Effector memory CD8-positive, alpha-beta T cell (primary cell): ENCODE measurements around the gene SLC27A4.

Experiments
- ATAC-seq: fragments of 150-1000 bp; cut with Tn5 transposase; replicated peaks from 2 replicates; pipeline ENCODE4 v1.10.0; 2021; ENCODE audit warnings: mild to moderate bottlenecking, moderate library complexity
- DNase-seq, 3 experiments: peaks; one replicate each; pipeline ENCODE4 v3.0.0; 2021
- H3K27ac Mint-ChIP-seq, 2 donors: one replicate each; pipeline ENCODE4 v1.8.0; 2022; ENCODE audit warnings: mild to moderate bottlenecking in 2 of 2, mixed read lengths in 2 of 2, moderate library complexity in 2 of 2
- H3K27me3 Mint-ChIP-seq, 2 donors: one replicate each; pipeline ENCODE4 v1.8.0; 2022; ENCODE audit warnings: mixed read lengths in 2 of 2
- H3K36me3 Mint-ChIP-seq: one replicate; pipeline ENCODE4 v1.8.0; 2022; ENCODE audit warnings: mild to moderate bottlenecking, moderate library complexity, mixed read lengths; ENCODE audit not compliant: insufficient read depth
- H3K4me1 Mint-ChIP-seq, 2 donors: one replicate each; pipeline ENCODE4 v1.8.0; 2022; ENCODE audit warnings: low read depth in 2 of 2, mixed read lengths in 2 of 2
- H3K4me3 Mint-ChIP-seq, 2 donors: one replicate each; pipeline ENCODE4 v1.8.0; 2022; ENCODE audit warnings: mild to moderate bottlenecking in 2 of 2, mixed read lengths in 2 of 2, moderate library complexity in 2 of 2
- H3K9me3 Mint-ChIP-seq, 2 donors: one replicate each; pipeline ENCODE4 v1.8.0; 2022; ENCODE audit warnings: mixed read lengths in 2 of 2

SLC27A4 gene

DNA sequence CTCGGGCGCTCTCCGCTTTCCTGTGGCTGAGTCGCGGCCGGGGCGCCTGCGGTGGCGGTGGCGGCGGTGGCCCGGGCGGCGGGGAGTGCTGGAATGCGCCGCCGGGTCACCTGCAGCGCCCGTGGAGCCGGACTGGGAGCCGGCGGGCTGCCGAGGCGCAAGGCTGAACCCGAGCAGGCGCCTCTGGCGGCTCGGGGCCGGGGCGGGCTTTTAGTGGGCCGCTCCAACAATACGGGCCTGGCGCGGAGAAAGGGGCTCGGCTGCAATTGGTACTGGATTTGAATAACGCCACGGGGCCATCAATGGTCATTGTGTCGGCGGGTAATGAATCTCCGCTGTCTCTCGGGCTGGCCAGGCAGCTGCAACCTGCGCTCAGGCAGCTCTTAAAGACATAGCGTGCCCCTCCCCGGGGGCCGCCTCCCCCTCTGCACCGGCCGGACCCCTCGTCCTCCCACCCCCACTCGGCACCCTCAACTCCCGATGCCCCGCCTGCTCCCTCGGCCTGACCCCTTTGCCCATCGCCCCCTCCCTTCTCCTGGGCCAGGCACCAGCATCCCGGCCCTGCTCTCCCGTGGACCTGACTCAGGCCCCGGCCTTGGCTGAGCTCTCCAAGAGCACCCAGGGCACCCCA, 52.9 kb downstream of the SLC27A4 start:
- ATAC-seq (no peak), DNase-seq (no peak)
- Mint-ChIP-seq H3K4me3 (no peak overlapping the region), H3K9me3 (no peaks in the 10 kb centered on the region), H3K36me3 (peaks cover 20% of the 10 kb centered on the region), H3K27me3 (peaks cover 0 to 9% of the 10 kb centered on the region in 2 donors), H3K27ac (no peak overlapping the region), H3K4me1 (peaks cover 6 to 8% of the 10 kb centered on the region in 2 donors)

DNA sequence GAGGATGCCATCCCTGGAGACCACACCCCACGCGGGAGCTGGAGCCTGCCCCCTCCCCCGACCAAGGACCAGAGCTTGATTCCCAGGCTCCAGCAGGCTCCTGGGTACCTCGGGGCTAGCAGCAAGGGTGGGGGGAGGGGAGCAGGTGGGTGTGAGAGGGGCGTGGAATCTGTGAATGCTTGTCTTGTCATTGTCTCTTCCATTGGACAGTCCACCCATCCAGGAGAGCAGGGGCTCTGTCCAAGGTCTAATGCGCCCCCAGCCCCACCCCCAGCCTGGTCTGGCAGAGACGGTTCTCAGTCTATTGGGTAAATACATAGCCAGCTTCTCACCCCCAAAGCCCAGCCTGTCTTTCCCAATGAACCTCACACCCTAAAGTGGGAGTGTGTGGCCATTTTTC, 53.6 kb downstream of the SLC27A4 start:
- Mint-ChIP-seq H3K27me3 (peaks cover 0 to 9% of the 10 kb centered on the region in 2 donors), H3K9me3 (no peaks in the 10 kb centered on the region)

DNA sequence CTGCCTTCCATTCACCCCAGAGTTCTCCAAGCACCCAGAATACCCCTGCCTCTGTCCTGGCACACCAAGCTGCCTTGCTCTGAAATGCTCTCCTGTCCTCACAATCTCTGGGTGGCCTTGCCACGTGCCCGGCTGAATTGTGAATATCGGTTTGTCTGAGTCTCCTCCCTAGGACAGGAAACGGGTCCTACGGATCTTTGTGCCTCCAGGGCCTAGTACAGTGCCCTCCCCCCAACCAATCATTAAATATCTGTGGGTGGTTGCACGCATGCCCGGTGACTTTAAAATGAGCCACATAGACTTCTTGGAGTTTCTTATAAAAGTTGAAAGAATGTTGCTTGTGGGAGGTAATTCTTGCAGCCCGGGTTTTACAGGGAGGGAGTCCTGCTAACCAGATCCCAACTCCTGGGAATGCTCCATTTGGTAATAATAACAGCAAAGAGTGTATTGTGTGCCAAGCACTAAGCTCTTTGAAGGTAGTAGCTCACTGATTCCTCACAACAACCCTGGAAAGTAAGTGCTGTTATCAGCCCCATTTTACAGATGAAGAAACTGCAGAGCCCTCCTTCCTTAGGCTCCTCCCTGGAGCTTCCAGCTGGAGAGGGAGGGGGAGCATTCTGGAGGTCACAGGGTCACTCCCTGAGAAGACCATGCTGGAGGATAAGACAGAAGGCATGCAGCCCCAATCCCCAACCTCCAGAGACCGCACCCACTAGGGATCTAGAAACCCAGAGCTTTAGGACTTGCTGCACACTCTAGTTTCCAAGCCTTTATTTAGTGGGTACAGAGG, 54.2 kb downstream of the SLC27A4 start:
- Mint-ChIP-seq H3K4me1 (peaks cover 6 to 8% of the 10 kb centered on the region in 2 donors), H3K27ac (no peak overlapping the region), H3K9me3 (no peaks in the 10 kb centered on the region), H3K27me3 (peaks cover 0 to 9% of the 10 kb centered on the region in 2 donors), H3K4me3 (no peak overlapping the region), H3K36me3 (peaks cover 13% of the 10 kb centered on the region)
- DNase-seq (no peak), ATAC-seq (no peak)

More for the DNA sequence above, 53.6 kb downstream of the SLC27A4 start:
- H3K27ac Mint-ChIP-seq, result no peak overlapping the region
- no peak overlapping the region for H3K4me3 Mint-ChIP-seq
- no peak for ATAC-seq
- H3K4me1 Mint-ChIP-seq, result peaks cover 6 to 8% of the 10 kb centered on the region in 2 donors
- DNase-seq, result no peak
- H3K36me3 Mint-ChIP-seq, result peaks cover 19% of the 10 kb centered on the region

DNA sequence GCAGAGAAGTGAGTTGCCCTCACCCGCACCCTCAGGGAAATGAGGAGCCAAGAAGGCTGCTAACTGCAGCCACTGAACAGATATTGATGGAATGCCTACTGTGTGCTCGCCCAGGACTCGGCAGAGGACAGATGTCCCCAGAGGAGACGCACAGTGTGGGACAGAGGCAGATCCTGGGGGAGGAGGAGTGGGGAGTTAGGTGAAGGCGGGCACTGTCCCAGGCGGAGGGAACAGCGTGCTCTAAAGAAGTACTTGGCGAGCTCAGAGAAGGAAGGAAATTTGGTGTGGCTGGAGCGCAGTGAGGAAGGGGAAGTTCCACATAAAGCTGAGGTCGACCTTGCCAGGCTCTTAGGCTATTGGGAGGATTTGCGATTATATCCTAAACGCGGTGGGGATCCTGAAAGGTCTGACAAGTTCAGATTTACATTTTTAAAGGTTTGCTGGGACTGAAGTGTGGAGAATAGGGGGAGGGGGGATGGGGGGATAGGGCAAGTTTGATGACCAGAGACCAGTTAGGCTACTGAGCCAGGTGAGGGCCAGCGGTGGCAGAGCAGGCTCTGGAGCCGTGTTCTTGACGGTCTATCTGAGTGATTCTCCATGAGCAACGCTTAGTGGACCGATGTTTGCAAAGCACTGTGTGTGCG, 56.8 kb downstream of the SLC27A4 start:
- DNase-seq, result no peak
- peaks cover 3% of the 10 kb centered on the region for H3K36me3 Mint-ChIP-seq
- ATAC-seq, result no peak
- peaks cover 0 to 9% of the 10 kb centered on the region in 2 donors for H3K27me3 Mint-ChIP-seq
- H3K4me1 Mint-ChIP-seq, result peaks cover 6 to 8% of the 10 kb centered on the region in 2 donors
- no peak overlapping the region for H3K4me3 Mint-ChIP-seq
- no peaks in the 10 kb centered on the region for H3K9me3 Mint-ChIP-seq
- H3K27ac Mint-ChIP-seq, result peak overlapping the region in 1 of 2 donors; percentile 42

DNA sequence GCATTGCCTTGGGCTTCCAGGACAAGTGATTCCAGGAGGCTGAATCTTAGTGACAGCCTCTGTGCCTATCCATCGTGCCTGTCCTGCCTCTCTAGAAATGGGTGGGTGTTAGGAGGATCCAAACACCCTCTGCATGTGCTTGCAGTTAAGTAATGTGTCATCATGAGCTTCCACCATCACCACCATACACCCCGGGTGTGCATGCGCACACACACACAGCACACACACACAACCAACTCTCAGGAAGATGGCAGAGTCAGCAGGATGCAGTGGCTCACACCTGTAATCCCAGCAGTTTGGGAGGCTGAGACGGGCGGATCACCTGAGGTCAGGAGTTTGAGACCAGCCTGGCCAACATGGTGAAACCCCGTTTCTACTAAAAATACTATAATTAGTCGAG, 57.5 kb downstream of the SLC27A4 start:
- Mint-ChIP-seq H3K9me3 (no peaks in the 10 kb centered on the region), H3K36me3 (no peaks in the 10 kb centered on the region), H3K4me1 (peaks cover 6 to 8% of the 10 kb centered on the region in 2 donors), H3K27me3 (peaks cover 0 to 14% of the 10 kb centered on the region in 2 donors), H3K4me3 (no peak overlapping the region), H3K27ac (no peak overlapping the region)
- ATAC-seq, result no peak
- no peak for DNase-seq

DNA sequence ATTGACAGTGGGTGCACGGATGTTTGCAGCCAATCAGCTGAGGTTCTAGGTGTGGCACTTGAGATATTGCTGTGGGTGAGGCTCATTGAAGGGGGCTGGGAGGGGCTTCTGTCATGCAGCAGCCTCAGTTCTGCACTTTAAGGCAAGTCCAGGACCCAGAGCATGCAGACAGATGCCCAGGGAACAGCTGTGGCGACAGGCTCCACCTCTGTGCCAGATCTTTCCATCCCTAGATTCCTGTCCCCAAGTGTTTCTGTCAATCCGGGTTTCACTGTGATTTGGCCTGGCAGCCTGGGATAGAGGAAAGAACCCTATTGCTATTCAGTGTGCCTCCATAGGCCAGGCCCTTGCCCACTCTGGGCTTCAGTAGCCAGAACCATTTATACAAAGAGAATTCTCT, 59.5 kb downstream of the SLC27A4 start:
- Mint-ChIP-seq H3K9me3 (no peaks in the 10 kb centered on the region), H3K4me3 (no peak overlapping the region), H3K27me3 (peaks cover 0 to 20% of the 10 kb centered on the region in 2 donors), H3K36me3 (no peaks in the 10 kb centered on the region), H3K27ac (no peak overlapping the region), H3K4me1 (peaks cover 6 to 8% of the 10 kb centered on the region in 2 donors)
- DNase-seq (no peak), ATAC-seq (no peak)

DNA sequence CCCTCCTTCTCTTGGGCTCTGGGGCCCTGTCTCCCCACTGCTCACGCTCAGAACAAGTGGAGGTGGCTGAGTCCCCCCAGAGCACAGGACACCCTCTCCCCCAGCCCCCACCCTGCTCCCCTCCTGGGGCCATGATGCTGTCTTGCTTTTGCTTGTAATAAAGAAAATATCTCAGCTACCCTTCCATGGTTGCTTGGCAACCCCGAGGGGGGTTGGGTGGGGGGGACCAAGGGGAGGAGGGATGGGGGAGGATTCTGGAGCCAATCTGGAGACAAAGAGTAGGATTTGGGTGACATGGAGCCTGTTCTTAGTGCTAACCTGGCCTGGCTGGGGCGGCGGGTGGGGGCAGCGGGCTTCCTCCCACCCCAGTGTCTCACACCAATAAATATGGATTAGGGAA, 64.2 kb downstream of the SLC27A4 start:
- H3K27ac Mint-ChIP-seq, result no peak overlapping the region
- H3K4me3 Mint-ChIP-seq, result no peak overlapping the region
- peaks cover 12 to 47% of the 10 kb centered on the region in 2 donors for H3K27me3 Mint-ChIP-seq
- DNase-seq, result no peak
- ATAC-seq, result no peak
- H3K36me3 Mint-ChIP-seq, result no peaks in the 10 kb centered on the region
- no peaks in the 10 kb centered on the region for H3K9me3 Mint-ChIP-seq
- H3K4me1 Mint-ChIP-seq, result peaks cover 0 to 2% of the 10 kb centered on the region in 2 donors

DNA sequence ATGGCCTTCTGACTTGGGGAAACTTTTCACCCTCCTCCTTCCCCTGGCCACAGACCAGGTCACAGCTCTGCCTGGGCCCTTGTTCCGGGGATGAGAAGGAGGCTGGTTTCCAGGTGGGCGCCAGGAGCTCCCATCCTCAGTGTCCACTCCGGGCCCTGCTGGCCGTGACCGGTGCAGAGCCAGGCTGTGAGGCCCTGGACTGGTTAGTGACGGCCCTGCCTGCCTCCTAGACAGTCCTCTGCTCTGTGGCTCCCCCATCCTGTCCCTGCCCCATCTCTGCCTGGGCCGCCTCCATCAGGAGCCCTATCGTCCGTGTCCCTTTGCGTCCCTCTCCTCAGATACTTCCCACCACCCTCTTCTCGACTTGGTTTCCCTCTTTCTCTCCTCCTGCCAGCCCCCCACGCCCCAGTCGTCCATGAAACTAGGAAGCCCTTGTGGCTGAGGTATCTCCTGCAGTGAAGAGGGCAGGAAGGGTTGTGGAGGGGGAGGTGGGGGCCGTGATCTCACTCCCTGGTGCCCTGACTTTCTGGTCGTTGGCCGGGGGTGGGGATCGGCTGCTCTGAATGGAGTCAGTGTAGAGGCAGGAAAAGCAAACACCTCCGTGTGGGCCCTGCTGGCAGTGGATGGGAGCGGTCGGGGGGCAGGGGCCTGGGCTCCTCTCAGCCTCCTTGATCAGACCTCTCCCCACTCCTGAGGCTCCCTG, 64.9 kb downstream of the SLC27A4 start:
- no peak overlapping the region for H3K27ac Mint-ChIP-seq

DNA sequence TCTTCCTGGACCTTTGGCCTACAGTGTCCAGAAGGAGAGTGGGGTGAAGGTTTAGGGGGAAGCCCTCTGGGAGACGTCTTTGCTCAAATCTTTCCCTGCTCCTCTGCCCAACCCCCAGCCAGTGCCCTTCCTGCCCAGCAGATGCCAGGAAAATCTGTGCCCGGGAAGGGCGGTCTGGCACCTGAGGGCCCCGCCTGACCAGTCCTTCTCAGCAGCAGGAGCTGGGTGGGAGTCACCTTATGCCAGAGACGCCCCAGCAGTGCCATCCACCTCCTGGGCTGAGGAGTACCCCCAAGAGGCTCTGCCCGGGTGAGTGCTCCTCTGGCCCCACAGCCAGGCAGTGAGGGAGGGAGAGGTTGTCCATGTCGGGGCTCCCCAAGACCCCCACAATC, 65.4 kb downstream of the SLC27A4 start:
- DNase-seq (no peak), ATAC-seq (no peak)
- H3K4me1 Mint-ChIP-seq, result peaks cover 0 to 2% of the 10 kb centered on the region in 2 donors
- peaks cover 2% of the 10 kb centered on the region for H3K36me3 Mint-ChIP-seq
- no peaks in the 10 kb centered on the region for H3K9me3 Mint-ChIP-seq
- H3K4me3 Mint-ChIP-seq, result no peak overlapping the region
- H3K27me3 Mint-ChIP-seq, result peaks cover 12 to 59% of the 10 kb centered on the region in 2 donors
- no peak overlapping the region for H3K27ac Mint-ChIP-seq

More for the DNA sequence above, 64.9 kb downstream of the SLC27A4 start:
- Mint-ChIP-seq H3K4me3 (no peak overlapping the region), H3K36me3 (no peaks in the 10 kb centered on the region), H3K4me1 (peaks cover 0 to 2% of the 10 kb centered on the region in 2 donors), H3K9me3 (no peaks in the 10 kb centered on the region), H3K27me3 (peaks cover 12 to 54% of the 10 kb centered on the region in 2 donors)
- no peak for ATAC-seq
- no peak for DNase-seq

DNA sequence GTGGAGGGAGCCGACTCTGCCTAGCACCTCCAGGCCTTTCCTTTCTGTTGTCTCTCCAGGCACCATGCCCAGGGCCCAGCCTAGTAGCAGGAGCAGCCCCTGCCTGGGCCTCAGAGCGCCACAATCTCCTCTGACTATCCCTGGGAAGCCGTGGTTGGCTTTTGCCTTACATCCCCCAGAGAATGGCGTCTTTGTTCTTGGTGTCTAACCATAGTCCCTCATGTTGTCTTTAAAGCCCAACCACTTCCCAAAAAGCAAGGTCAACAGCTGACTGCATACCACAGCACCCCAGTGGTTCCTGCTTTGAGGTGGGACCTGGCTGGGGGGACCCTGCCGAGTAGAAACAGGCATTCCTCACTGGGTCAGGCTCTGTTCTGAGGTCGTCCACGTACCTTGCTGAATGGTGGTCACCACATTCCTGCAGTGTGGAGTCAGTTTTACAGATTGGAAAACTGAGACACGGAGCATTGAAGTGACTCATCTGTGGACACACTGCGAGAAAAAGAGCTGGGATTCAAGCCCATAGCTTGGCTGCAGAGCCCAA, 66.6 kb downstream of the SLC27A4 start:
- H3K27me3 Mint-ChIP-seq, result peaks cover 12 to 71% of the 10 kb centered on the region in 2 donors
- H3K4me1 Mint-ChIP-seq, result peaks cover 0 to 2% of the 10 kb centered on the region in 2 donors
- ATAC-seq (no peak), DNase-seq (no peak)
- H3K4me3 Mint-ChIP-seq, result no peak overlapping the region
- H3K27ac Mint-ChIP-seq, result no peak overlapping the region
- H3K9me3 Mint-ChIP-seq, result no peaks in the 10 kb centered on the region
- H3K36me3 Mint-ChIP-seq, result peaks cover 2% of the 10 kb centered on the region

DNA sequence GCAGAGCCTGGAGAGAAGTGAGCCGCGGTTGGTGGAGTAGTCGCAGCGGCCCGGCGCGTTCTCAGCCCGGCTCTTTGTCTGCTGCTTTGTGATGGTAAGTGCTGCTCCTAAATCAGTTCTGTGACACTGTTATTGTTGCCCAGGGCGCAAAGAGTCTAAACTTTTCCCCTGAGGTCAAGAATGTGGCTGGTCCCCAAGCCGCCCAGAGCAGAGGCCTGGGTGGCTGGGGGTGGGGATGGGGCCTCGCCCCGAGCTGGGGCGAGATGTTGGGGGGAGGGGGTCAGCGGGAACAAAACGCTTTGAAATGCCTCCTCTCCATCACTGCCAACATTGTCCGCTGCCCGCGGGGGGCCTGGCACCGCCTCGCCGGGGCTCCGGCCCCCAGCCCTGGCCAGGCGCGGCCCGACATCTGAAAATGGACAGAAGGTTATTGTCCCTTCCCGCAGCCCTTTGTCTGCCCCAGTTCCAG, 68.7 kb downstream of the SLC27A4 start:
- DNase-seq (no peak), ATAC-seq (no peak)
- H3K36me3 Mint-ChIP-seq, result peaks cover 2% of the 10 kb centered on the region
- H3K27ac Mint-ChIP-seq, result no peak overlapping the region
- no peaks in the 10 kb centered on the region for H3K9me3 Mint-ChIP-seq
- H3K4me3 Mint-ChIP-seq, result no peak overlapping the region
- peaks cover 0 to 2% of the 10 kb centered on the region in 2 donors for H3K4me1 Mint-ChIP-seq
- H3K27me3 Mint-ChIP-seq, result peaks cover 17 to 76% of the 10 kb centered on the region in 2 donors

DNA sequence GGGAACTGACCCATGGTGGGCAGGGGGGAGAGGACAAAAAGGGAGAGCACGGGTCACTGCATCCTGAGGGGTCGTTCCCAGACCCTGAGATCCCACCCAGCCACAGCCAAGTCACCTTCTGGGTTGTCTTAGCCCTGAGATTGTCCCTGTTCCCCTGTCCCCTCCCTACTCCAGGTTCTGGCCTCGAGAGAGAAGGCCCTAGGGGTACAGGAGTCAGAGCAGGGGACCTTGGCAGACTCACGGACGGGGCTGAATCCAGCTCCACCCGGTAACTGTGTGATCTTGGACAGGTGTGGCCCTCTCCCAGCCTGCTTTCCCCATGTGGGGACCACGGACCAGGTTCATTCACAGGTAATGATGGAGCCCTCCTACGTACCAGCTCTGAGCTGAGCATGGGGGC, 69.1 kb downstream of the SLC27A4 start:
- H3K27me3 Mint-ChIP-seq, result peaks cover 22 to 81% of the 10 kb centered on the region in 2 donors
- no peaks in the 10 kb centered on the region for H3K9me3 Mint-ChIP-seq
- H3K4me3 Mint-ChIP-seq, result no peak overlapping the region
- peaks cover 0 to 2% of the 10 kb centered on the region in 2 donors for H3K4me1 Mint-ChIP-seq
- no peak overlapping the region for H3K27ac Mint-ChIP-seq
- peaks cover 2% of the 10 kb centered on the region for H3K36me3 Mint-ChIP-seq
- no peak for DNase-seq
- ATAC-seq, result no peak

DNA sequence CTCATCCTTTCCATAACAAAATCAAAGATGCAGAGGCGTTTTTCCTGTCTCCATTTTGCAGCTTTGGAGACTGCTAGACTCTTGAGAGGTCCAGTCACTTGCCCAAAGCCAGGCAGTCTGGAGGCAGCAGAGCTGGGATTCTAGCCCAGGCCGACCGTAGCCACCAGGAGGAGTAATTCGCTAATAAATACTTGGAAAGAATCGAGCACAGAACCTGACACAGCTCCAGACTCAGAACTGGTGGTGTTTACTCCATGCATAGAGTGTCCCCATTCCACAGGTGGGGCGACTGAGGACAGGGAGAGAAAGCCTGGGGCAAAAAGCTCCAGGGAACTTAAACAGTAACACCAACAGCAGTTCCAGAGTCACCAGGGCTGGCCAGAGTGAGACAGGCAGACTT, 69.7 kb downstream of the SLC27A4 start:
- peaks cover 2% of the 10 kb centered on the region for H3K36me3 Mint-ChIP-seq
- no peak overlapping the region for H3K27ac Mint-ChIP-seq
- H3K4me1 Mint-ChIP-seq, result peaks cover 0 to 2% of the 10 kb centered on the region in 2 donors
- H3K9me3 Mint-ChIP-seq, result no peaks in the 10 kb centered on the region
- H3K4me3 Mint-ChIP-seq, result no peak overlapping the region
- peaks cover 26 to 84% of the 10 kb centered on the region in 2 donors for H3K27me3 Mint-ChIP-seq
- DNase-seq, result no peak
- ATAC-seq, result no peak
